UCSD-AML1 (cell line): ENCODE data around the gene GMPR.
"Not testable (repeated sequence)": the region's sequence is repeated elsewhere in the genome, so short reads cannot be mapped to it uniquely, and the experiment has no call there.

Experiments
- DNase-seq: peaks from one replicate; lab custom pipeline; 2025; ENCODE audit not compliant: unreplicated experiment; lab: John Stamatoyannopoulos, UW

Gene GMPR

DNA sequence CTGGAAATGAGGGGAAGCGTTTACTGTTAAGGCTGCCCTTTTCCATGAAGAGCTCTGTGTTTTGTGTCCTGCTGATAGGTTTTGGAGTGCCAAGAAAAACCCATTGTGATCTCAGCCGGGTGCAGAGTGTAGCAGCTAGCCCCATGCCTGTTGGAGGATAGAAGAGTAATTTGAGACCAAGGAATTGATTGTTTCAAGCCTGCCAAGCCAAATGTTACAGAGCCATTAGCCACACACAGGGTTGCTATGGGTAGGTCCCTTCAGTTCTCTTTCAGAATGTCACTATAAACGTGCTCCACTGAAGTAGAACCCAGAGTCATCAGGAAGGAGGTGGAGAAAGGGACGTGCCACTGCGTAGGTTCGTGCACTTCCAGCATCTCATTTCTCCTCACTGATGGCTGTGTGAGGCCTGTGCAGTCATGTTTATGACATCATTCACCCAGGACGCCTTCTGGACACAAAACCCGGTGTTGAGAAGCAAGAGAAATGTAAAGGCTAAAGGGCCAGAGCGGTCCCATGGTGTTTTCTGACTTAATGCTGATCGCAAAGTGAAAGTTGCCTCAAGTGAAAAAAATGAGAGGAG lies 6.6 kb downstream of the GMPR start:
- DNase-seq = no peak

DNA sequence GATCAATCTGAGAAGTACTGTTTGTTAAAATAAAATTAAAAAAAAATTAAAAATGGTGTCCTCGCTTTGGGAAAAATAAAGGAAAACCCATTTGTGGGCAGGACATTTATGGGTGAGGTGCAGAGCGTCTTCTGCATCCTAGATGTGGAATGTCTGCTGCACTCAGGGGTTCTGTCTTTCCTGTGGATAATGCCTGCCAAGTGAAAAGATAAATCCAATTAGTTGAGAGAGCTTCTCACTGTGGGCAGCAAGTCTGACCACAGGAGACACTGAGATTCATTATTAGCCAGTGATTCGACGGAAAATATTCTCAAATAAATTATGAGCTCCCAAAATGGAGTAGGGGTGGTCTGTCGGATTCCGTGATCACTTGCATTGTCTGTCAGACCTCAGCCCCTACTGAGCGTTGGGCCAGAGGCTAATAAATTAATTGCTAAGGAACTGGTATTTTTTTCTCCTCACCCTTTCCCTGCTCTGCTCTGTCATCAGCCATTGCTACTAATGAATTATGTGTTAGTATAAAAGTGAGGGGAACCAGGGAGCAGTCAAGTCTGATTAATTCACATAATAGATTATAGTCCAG lies 10.0 kb downstream of the GMPR start:
- no peak for DNase-seq

DNA sequence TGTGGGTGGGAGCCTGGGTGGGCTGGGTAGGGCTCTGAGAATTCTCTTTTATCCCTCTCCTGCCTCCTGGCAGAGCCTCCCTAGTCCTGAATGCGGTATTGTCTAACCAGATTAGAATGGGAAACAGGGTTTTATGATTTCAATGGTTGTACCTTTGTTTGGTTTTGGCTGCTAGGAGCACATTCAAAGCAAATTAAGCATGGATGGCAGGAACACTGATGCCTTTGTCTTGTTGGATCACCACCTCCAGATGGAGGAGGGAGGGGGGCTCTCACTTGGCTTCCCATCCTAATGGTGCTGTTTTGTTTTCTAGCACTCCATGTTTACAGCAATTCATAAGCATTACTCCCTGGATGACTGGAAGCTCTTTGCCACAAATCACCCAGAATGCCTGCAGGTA lies 11.6 kb downstream of the GMPR start:
- DNase-seq = no peak

DNA sequence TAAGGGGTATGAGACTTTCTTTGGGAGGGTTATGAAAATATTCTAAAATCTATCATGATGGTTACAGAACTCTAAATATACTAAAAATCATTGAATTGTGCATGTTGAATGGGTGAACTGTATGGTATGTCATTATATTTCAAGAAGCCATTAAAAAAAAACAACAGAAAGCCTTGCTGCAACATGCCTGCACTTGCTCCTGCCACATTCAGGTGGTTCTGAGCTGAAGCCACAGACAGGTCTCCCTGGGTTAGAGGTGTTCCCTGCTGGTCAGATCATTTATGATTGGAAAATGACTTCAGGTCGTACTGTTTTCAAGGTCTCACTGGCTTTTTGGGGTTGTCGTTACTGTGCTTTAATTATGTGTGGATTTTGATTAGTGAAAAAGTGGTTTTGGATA lies 13.3 kb downstream of the GMPR start:
- DNase-seq = no peak

DNA sequence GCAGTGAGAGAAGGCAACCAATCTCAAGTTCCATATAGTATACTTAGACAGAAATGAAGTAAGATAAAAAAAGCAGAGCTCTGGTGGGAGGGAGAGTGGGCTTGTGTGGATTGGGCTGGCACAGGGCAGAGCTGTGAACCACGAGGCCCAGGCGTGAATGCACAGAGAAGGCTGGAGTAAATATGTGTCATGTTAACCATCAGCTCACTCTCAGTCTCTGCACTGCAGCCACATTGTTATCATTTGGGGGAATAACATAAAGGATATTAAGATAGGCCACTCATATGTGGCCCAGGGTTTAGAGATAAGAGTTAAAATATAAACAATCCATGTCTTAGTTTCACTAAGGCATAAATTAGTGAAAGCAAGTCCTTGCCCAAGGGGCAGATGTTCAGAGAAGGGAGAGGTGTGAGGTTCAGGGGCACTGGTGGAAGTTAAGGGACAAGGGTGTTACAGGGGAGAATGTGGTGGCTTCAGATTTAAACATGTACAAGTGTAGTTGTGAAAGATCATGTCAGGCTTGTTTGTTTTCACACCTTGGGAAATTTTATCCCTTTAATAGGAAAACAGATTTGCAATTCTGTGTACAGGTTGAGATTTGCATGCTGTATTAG lies 14.4 kb downstream of the GMPR start:
- DNase-seq = no peak

DNA sequence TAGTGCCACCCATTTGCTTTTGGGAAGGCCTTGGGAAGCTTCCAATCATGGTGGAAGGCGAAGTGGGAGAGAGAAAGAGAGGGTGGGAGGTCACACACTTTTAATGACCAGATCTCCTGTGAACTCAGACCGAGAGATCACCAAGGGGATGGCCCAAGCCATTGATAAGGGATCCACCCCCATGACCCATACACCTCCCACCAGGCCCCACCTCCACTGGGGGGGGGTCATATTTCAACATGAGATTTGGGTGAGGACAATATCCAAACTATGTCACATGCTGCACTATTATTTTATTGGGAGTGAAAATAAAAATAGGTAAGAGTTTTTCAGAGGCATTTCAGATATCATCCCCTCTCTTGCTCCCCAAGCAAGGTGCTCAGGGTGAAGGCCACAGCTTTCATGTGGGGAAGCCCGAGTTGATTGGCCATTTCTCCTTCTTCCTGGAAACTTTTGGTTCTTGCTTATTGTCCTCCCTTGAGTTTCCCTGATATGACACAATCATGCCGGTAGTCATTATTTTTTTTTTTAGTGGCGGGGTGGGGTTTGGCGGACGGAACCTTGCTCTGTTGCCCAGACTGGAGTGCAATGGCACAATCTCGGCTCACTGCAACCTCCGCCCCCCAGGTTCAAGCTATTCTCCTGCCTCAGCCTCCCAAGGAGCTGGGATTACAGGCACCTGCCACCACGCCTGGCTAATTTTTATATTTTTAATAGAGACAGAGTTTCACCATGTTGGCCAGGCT lies 15.2 kb downstream of the GMPR start:
- DNase-seq = no peak

DNA sequence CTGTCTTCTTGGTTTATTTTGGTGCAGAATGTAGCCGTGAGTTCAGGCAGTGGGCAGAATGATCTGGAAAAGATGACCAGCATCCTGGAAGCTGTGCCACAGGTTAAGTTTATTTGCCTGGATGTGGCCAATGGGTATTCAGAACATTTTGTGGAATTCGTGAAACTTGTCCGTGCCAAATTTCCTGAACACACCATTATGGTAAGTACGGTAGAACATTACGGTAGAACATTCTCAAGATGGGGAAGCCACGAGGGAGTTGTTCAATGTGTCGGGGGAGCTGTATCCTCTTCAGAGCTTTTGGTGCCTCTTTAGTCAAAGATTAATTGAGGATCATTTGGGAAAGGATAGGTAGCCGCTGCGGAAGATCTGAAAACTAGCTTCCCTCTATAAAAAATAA lies 16.1 kb downstream of the GMPR start:
- no peak for DNase-seq

DNA sequence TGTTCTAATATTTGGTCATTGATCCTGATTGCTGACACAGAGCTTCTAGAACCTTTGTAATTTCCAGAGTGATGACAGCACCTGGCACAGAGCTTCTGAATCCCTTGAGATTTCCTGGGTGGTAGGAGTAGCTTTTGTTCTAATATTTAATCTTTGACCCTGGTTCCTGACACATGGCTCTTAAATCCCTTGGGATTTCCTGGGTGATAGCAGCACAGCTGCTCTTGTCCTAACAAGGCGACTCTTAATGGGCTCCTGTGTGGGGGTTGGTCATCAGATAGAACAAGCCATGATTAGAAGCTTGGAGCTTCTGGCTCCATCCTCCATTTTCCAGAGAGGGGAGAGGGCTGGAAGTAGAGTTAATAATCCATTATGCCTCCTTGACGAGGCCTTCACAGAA lies 18.4 kb downstream of the GMPR start:
- DNase-seq = no peak

DNA sequence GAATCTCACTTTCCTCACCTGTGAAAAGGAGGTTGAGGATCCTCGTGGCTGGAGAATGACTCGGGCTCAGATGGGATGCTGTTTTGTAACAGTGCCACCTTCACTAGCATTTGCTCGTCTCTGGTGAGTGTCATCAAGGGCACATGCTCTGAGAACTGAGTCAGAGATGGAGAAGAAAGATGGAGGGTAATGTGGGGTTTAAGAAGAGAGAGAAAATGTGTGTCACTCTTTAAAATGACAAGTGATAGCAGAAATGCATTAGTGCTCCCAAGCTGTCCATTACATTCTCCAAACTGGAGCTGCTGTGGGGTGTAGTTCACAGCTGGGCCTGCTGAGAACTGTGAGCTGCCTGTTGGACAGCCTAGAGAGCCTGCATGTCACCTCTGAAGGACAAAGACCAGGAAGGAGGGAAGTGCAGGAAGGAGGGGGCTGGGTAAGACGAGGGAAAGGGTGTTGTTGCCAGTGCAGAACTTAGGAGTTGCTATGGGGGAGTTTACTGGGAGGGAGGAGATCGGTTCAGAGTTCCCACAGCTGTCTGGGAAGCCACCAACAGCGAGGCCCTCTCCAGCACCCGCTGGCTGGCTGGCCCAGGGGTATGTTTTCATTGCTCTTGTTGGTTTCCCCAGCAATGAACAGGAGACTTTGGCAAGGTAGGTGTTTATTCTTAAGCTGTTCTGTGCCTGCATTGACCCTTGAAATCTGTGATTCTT lies 19.8 kb downstream of the GMPR start:
- DNase-seq = no peak

DNA sequence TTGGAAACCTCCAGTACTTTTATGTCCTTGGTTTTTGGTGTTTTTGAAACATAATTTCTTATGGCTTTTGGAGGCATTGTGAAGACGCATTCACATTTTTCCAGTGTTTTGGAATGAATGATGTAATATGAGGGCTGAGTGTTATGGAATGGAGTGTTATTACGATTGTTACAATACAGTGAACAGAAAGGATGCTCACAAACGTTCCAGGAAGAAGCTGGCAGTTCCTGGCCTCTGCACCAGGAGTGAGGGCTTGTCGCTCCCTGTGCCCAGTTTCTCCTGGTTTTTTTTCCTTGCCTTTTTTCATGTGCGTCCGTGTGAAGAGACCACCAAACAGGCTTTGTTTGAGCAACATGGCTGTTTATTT lies 20.3 kb downstream of the GMPR start:
- no peak for DNase-seq

DNA sequence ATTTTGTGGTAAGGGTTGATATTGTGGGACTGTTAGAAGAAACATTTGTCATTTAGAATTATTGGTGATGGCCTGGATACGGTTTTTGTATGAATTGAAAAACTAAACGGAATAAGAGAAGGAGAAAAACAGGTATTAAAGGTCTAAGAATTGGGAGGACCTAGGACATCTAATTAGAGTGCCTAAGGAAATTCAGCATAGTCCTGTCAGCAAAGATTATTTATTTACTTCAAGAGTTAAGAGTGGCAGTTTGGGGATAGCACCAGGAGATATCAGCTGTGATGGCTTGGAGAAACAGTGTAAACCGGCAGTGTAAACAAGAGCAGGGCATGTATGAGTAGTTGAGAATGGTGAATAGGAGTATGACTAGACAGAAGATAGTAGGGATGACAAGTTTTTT lies 21.2 kb downstream of the GMPR start:
- not testable (repeated sequence) for DNase-seq

DNA sequence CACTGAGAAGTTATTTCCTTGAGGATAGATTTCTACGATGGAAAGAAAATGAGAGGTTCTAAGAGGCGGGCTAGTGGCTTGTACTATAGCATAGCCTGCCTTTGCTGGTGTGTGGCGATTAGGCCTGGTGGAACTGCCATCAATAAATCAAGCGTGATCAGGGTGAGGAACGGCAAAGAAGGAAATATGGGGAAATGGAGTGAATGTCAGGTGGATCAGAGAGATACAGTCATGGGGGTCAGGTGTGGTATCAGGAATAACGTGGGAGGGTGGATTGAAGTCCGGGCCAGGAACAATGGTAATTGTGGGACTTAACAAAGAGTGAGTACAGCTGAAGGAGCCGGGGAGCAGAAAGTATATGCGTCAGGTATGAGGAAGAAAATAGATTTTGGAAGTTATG lies 22.2 kb downstream of the GMPR start:
- DNase-seq = not testable (repeated sequence)

DNA sequence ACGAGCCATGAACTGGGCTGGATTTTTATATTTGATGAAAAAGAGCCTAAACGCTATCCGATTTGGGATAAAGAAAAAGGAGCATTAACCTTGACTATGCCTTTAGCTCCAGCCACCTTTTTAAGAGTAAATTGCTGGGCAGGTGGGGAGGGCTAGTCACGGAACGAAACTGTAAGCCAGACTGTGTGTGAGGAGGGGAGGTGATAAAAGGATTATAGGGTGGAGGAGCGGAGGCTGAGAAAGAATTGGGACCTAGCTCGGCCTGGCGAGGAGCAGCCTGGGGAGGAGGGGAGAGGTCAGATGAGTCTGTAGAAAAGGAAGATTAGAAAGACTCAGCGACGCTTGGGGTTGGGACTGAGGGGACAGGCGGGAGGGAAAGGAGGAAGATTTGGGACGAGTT lies 24.4 kb downstream of the GMPR start:
- not testable (repeated sequence) for DNase-seq

DNA sequence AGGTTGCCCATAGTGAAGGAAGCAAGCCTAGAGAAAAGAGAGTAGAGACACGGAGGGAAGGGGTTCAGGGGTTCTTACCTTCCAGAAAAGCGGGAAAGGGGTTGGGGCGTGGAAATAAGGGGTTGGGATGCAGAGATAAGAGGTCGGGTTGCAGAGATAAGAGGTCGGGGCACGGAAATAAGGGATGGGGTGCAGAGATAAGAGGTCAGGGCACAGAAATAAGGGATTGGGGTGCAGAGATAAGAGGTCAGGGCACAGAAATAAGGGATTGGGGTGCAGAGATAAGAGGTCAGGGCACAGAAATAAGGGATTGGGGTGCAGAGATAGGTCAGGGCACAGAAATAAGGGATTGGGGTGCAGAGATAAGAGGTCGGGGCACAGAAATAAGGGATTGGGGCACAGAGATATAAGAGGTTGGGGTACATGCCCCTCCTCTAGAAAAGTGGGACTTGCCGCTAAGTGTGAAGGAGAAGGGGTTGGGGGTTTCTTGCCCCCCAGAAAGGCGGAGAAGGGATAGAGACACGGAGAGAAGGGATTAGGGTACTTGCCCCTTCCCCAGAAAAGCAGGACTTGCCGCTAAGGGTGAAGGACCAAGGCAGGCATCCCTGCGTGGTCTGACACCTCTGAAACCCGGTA lies 25.2 kb downstream of the GMPR start:
- DNase-seq = not testable (repeated sequence)

DNA sequence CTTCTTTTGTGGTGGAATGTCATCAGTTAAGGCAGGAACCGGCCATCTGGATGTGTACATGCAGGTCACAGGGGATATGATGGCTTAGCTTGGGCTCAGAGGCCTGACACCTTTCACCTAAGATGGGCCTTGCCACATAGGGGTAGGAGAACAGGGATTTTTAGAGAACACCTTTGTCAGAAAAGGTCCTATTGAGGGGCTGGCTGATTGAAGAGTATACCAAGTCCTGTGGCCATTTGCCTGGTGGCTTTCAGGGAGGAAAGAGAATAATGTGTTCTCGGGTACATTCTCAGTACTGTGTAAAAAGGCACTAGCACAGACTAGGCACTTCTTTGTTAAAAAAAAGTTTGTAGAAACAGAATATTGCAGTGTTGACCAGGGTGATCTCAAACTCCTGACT lies 26.4 kb downstream of the GMPR start:
- no peak for DNase-seq

DNA sequence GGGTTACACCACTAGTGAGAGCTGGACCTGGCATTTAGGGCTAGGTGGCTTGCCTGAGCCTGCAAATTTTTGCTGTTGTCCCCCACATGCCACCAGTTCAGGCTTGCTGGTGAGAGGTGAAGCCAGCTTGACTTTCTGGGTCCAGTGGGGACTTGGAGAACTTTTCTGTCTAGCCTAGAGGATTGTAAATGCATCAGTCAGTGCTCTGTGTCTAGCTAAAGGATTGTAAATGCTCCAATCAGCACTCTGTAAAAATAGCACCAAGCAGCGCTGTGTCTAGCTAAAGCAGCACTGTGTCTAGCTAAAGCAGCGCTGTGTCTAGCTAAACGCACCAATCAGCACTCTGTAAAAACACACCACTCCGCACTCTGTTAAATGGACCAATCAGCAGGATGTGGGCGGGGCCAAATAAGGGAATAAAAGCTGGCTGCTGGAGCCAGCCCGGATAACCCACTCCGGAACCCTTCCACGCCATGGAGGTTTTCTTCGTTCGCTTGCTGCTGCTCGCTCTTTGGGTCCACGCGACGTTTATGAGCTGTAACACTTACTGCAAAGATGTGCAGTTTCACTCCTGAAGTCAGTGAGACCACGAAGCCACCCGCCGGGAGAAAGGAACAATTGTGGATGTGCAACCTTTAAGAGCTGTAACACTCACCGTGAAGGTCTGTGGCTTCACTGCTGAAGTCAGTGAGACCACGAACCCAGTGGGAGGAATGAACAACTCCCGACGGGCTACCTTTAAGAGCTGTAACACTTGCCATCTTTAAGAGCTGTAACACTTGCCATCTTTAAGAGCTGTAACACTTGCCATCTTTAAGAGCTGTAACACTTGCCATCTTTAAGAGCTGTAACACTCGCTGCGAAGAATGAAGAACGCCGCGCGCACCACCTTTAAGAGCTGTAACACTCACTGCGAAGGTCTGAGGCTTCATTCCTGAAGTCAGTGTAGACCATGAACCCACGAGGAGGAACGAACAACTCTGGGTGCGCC lies 27.3 kb downstream of the GMPR start:
- DNase-seq = no peak

DNA sequence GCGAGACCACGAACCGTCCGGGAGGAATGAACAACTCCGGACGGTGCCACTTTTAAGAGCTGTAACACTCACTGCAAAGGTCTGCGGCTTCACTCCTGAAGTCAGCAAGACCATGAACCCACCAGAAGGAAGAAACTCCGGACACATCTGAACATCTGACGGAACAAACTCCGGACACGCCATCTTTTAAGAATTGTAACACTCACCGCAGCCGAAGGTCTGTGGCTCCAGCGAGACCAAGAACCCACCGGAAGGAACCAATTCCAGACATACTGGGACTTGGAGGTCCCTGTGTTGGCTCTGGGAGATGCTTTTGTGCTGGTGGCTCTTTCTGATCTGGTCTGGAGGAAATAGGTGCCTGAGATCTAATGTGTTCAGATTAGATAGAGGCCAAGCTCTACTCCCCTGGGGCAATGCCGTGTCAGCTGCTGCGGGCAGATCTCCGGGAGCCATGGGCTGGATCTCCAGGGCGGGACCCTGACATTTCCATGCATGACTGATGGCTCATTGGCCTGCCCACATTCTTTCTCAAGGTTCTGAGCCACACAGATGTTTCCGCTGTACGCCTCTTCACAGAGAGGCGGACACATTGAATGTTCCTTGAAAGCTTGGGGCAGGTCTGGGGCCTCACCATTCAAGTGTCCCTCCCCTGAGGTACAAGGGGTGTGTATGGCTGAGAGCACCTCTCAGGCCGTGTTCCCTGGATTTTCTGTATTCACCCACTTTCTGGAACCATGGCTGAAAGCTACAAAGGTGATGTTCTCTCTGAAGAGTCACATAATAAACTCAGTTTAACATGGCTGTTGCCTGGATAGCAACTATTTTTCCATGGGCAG lies 29.3 kb downstream of the GMPR start:
- no peak for DNase-seq

DNA sequence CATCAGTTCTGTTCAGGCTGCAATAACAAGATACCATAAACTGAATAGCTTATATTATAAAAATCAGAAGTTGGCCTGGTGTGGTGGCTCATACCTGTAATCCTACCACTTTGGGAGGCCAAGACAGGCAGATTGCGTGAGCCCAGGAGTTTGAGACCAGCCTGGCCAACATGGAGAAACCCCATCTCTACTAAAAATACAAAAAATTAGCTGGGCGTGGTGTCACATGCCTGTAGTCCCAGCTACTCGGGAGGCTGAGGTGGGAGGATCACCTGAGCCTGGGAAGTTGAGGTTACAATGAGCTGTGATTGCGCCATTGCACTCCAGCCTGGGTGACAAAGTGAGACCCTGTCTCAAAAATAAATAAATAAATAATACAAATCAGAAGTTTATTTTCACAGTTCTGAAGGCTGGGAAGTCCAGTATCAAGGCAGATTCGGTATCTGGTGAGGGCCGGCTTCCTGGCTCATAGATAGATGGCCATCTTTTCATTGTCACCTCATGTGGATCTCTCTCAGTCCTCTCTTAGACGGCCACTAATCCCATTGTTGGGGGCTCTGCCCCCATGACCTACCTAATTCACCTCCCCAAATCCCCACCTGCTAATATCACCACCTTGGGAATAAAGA lies 31.2 kb downstream of the GMPR start:
- not testable (repeated sequence) for DNase-seq
